ENCODE results near the gene GSAP.

GRCh38 chr7:77447616-77448015, 31.5 kb upstream of the GSAP start:
- TF ChIP-seq POLR2A (IDR thresholded peaks at IDR 0.05; ENCODE audit: low read depth), result no peak
- TF ChIP-seq CTCF (IDR thresholded peaks at IDR 0.05), result no peak
- TF ChIP-seq POLR2AphosphoS5 (IDR thresholded peaks at IDR 0.05), result no peak
- TF ChIP-seq EP300 (IDR thresholded peaks at IDR 0.05), result no peak

Measured in esophagus muscularis mucosa (tissue), 4 donors.